Measurements from ENCODE around the gene CECR2. TPM values are rescaled to one million over a fixed set of nuclear protein-coding genes. Genes with fewer than 3 reads are reported as not detected.
"Not testable (repeated sequence)": the region's sequence is repeated elsewhere in the genome, so short reads cannot be mapped to it uniquely, and the experiment has no call there.

The CECR2 gene
- total RNA-seq, 1 experiment from 2014 or later = 2.0 TPM

- in situ Hi-C loops (cut with HindIII; ENCODE audit: low sequenced_read_pairs) = no loop called here
- no peak for DNase-seq (ENCODE audit: low spot score)
These were observed 178.9 kb downstream of the CECR2 start for GRCh38 chr22:17548010-17548755.

- in situ Hi-C loops (cut with HindIII; ENCODE audit: low sequenced_read_pairs) = no loop called here
- no peak for DNase-seq (ENCODE audit: low spot score)
These were observed 179.4 kb downstream of the CECR2 start for GRCh38 chr22:17548756-17549035.

GRCh38 chr22:17549183-17549582 lies 179.9 kb downstream of the CECR2 start:
- in situ Hi-C loops (cut with HindIII; ENCODE audit: low sequenced_read_pairs) = no loop called here
- no peak for DNase-seq (ENCODE audit: low spot score)

- no peak for DNase-seq (ENCODE audit: low spot score)
- in situ Hi-C loops (cut with HindIII; ENCODE audit: low sequenced_read_pairs) = no loop called here
These were observed 180.4 kb downstream of the CECR2 start for GRCh38 chr22:17549655-17550054.

- no peak for DNase-seq (ENCODE audit: low spot score)
- in situ Hi-C loops (cut with HindIII; ENCODE audit: low sequenced_read_pairs) = no loop called here
These were observed 183.5 kb downstream of the CECR2 start for GRCh38 chr22:17552737-17553136.

GRCh38 chr22:17554814-17555213 lies 185.6 kb downstream of the CECR2 start:
- DNase-seq (ENCODE audit: low spot score) = no peak
- in situ Hi-C loops (cut with HindIII; ENCODE audit: low sequenced_read_pairs) = no loop called here

- no peak for DNase-seq (ENCODE audit: low spot score)
- in situ Hi-C loops (cut with HindIII; ENCODE audit: low sequenced_read_pairs) = no loop called here
These were observed 189.9 kb downstream of the CECR2 start for GRCh38 chr22:17559188-17559587.

GRCh38 chr22:17562906-17563870 lies 193.9 kb downstream of the CECR2 start, which contains the start of gene SLC25A18:
Gene SLC25A18 (plus strand): TSS chr22:17563498. CDS start chr22:17579945, 16,447 bp downstream.
- in situ Hi-C loops (cut with HindIII; ENCODE audit: low sequenced_read_pairs) = no loop called here
- peak; percentile 32 for DNase-seq (ENCODE audit: low spot score)

GRCh38 chr22:17563936-17564391 lies 194.7 kb downstream of the CECR2 start:
- peak; percentile 58 for DNase-seq (ENCODE audit: low spot score)
- in situ Hi-C loops (cut with HindIII; ENCODE audit: low sequenced_read_pairs) = no loop called here

GRCh38 chr22:17566016-17566687 lies 196.9 kb downstream of the CECR2 start:
- DNase-seq (ENCODE audit: low spot score); in situ Hi-C loops (cut with HindIII; ENCODE audit: low sequenced_read_pairs): not testable (repeated sequence)

GRCh38 chr22:17566776-17567175 lies 197.5 kb downstream of the CECR2 start:
- in situ Hi-C loops (cut with HindIII; ENCODE audit: low sequenced_read_pairs) = no loop called here

GRCh38 chr22:17569971-17570511 lies 200.8 kb downstream of the CECR2 start:
- in situ Hi-C loops (cut with HindIII; ENCODE audit: low sequenced_read_pairs) = no loop called here

More at GRCh38 chr22:17566776-17567175, 197.5 kb downstream of the CECR2 start:
- peak; percentile 40 for DNase-seq (ENCODE audit: low spot score)

GRCh38 chr22:17570851-17571631 lies 201.8 kb downstream of the CECR2 start:
- in situ Hi-C loops (cut with HindIII; ENCODE audit: low sequenced_read_pairs) = no loop called here
- peak; percentile 73 for DNase-seq (ENCODE audit: low spot score)

More at GRCh38 chr22:17569971-17570511, 200.8 kb downstream of the CECR2 start:
- peak; percentile 49 for DNase-seq (ENCODE audit: low spot score)

- in situ Hi-C loops (cut with HindIII; ENCODE audit: low sequenced_read_pairs) = no loop called here
- DNase-seq (ENCODE audit: low spot score) = no peak
These were observed 205.9 kb downstream of the CECR2 start for GRCh38 chr22:17575151-17575550.

- in situ Hi-C loops (cut with HindIII; ENCODE audit: low sequenced_read_pairs) = no loop called here
- DNase-seq (ENCODE audit: low spot score) = no peak
These were observed 206.4 kb downstream of the CECR2 start for GRCh38 chr22:17575681-17576080.

GRCh38 chr22:17576470-17576869 lies 207.2 kb downstream of the CECR2 start:
- DNase-seq (ENCODE audit: low spot score) = no peak
- in situ Hi-C loops (cut with HindIII; ENCODE audit: low sequenced_read_pairs) = no loop called here

- peak; percentile 29 for DNase-seq (ENCODE audit: low spot score)
- in situ Hi-C loops (cut with HindIII; ENCODE audit: low sequenced_read_pairs) = no loop called here
These were observed 209.0 kb downstream of the CECR2 start for GRCh38 chr22:17578136-17578754.

GRCh38 chr22:17579535-17579981 lies 210.3 kb downstream of the CECR2 start:
- DNase-seq (ENCODE audit: low spot score) = no peak
- in situ Hi-C loops (cut with HindIII; ENCODE audit: low sequenced_read_pairs) = no loop called here
